ENCODE results near the gene TXN2. TPM values are rescaled to one million over a fixed set of nuclear protein-coding genes. Genes with fewer than 3 reads are reported as not detected.
"Not testable (repeated sequence)": the region's sequence is repeated elsewhere in the genome, so short reads cannot be mapped to it uniquely, and the experiment has no call there.

The TXN2 gene
- total and polyA plus RNA-seq, 2 donors (not counting 1 experiment from before 2014, with no cell fraction given) = 25.3 to 118 TPM

DNA sequence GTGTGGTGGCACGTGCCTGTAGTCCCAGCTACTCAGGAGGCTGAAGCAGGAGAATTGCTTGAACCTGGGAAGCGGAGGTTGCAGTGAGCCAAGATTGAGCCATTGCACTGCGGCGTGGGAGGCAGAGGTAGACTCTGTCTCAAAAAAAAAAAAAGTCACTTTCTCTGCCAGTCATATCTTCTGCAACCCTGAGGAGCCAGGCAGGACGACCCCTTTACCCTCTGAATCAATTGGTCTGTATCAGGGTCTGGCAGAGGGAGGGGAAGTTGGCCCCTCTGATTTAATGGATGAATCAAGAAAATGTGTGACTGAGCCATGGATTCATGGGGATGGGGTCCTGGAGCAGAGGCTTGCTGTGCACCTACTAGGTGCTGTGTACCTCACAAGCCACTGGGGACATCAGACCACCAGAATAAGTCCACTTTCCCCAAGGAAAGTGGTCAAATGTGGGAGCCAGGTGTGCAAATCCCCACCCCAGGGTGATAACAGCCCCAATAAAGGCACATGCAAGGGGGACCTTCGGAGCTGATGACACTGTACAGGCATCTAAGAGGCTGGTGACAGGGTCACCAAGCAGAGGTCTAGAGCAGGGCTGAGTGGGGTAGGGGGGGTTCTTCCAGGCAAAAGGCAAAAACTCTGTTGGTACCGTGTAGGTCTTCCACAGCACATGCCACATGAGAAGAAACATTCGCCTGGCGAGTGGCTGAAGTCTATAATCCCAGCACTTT lies 29.0 kb downstream of the TXN2 start:
- H3K9ac ChIP-seq (ENCODE audit: insufficient read depth, low read length) = no peak overlapping the region
- no peaks in the 10 kb centered on the region for H3K9me3 ChIP-seq (ENCODE audit: control insufficient read depth, insufficient read depth, low read depth, low read length)
- no peak for DNase-seq (ENCODE audit: low read depth in 2 of 2)
- no peak overlapping the region for H3K27ac ChIP-seq (ENCODE audit: insufficient read depth, low read length)
- H3K79me2 ChIP-seq (ENCODE audit: control insufficient read depth, insufficient read depth, low read length) = no peaks in the 10 kb centered on the region
- no peak overlapping the region for H3K4me3 ChIP-seq (replicated peaks in 1 of 4; ENCODE audit: control extremely low read depth in 1 of 4, insufficient read depth in 1 of 4, low read depth in 3 of 4, low read length in 4 of 4)
- no peak overlapping the region for H3K4me2 ChIP-seq (ENCODE audit: extremely low read depth, insufficient read depth, low read length)
- peaks cover 7% of the 10 kb centered on the region for H3K4me1 ChIP-seq (ENCODE audit: control insufficient read depth, extremely low read depth, insufficient read depth, low read length)
- TF ChIP-seq EZH2 (IDR thresholded peaks at IDR 0.05; ENCODE audit: low read length, missing control alignments) = no peak
- TF ChIP-seq, protein P1, sequence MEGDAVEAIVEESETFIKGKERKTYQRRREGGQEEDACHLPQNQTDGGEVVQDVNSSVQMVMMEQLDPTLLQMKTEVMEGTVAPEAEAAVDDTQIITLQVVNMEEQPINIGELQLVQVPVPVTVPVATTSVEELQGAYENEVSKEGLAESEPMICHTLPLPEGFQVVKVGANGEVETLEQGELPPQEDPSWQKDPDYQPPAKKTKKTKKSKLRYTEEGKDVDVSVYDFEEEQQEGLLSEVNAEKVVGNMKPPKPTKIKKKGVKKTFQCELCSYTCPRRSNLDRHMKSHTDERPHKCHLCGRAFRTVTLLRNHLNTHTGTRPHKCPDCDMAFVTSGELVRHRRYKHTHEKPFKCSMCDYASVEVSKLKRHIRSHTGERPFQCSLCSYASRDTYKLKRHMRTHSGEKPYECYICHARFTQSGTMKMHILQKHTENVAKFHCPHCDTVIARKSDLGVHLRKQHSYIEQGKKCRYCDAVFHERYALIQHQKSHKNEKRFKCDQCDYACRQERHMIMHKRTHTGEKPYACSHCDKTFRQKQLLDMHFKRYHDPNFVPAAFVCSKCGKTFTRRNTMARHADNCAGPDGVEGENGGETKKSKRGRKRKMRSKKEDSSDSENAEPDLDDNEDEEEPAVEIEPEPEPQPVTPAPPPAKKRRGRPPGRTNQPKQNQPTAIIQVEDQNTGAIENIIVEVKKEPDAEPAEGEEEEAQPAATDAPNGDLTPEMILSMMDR (conservative IDR thresholded peaks at IDR 0.05 in 1 of 2, IDR thresholded peaks at IDR 0.05 in 1 of 2; ENCODE audit: low read depth in 1 of 2, low read length in 2 of 2) = no peak
- H4K20me1 ChIP-seq (ENCODE audit: control insufficient read depth, extremely low read depth, insufficient read depth, low read length) = no peaks in the 10 kb centered on the region
- H3K27me3 ChIP-seq (ENCODE audit: control insufficient read depth, insufficient read depth, low read length) = no peaks in the 10 kb centered on the region
- H3K36me3 ChIP-seq (ENCODE audit: control insufficient read depth, insufficient read depth, low read length) = no peaks in the 10 kb centered on the region
- no peak overlapping the region for H2AFZ ChIP-seq (ENCODE audit: low read length)

DNA sequence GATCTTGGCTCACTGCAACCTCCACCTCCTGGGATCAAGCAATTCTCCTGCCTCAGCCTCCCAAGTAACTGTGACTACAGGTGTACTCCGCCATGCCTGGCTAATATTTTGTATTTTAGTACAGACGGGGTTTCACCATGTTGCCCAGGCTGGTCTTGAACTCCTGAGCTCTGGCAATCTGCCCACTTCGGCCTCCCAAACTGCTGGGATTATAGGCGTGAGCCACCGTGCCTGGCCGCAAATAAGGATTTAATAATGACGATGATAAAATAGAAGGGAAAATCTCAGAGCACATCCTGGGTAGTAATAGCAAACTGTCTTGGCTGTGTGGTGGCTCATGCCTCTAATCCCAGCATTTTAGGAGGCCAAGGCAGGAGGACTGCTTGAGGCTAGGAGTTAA lies 30.5 kb downstream of the TXN2 start:
- not testable (repeated sequence) for DNase-seq (ENCODE audit: low read depth in 2 of 2); H3K9ac ChIP-seq (ENCODE audit: insufficient read depth, low read length); H3K27ac ChIP-seq (ENCODE audit: insufficient read depth, low read length); H3K4me2 ChIP-seq (ENCODE audit: extremely low read depth, insufficient read depth, low read length); H3K27me3 ChIP-seq (ENCODE audit: control insufficient read depth, insufficient read depth, low read length); H2AFZ ChIP-seq (ENCODE audit: low read length); H3K79me2 ChIP-seq (ENCODE audit: control insufficient read depth, insufficient read depth, low read length); H4K20me1 ChIP-seq (ENCODE audit: control insufficient read depth, extremely low read depth, insufficient read depth, low read length); H3K4me3 ChIP-seq (replicated peaks in 1 of 4; ENCODE audit: control extremely low read depth in 1 of 4, insufficient read depth in 1 of 4, low read depth in 3 of 4, low read length in 4 of 4); H3K36me3 ChIP-seq (ENCODE audit: control insufficient read depth, insufficient read depth, low read length); H3K4me1 ChIP-seq (ENCODE audit: control insufficient read depth, extremely low read depth, insufficient read depth, low read length); H3K9me3 ChIP-seq (ENCODE audit: control insufficient read depth, insufficient read depth, low read depth, low read length)

DNA sequence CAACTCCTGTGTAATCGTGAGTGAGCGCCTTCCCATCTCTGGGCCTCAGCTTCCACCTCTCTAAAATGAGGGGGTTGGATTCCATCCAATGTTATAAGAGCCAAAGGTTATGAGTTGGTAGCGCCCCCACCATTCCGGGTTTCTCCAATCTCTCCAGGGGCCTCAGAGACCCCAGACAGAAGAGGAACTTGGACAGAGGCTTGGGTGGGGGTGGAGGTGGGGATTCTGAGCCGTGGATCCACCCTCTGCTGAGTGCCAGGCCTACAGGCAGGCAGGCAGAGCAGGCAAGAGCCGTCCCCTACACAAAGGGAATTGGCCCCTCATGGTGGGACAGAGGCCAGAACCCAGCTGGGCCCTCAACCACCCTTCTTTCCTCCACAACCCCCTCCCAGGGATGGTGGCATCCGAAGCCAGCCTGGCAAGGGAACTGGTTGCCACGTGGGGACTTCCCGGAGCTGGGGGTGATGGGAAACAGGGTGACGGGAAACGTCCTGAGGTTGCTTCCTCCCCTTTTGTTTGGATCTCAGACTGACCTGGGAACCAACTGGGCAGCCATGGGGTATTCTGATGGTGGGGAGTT lies 31.8 kb downstream of the TXN2 start:
- no peak for DNase-seq (ENCODE audit: low read depth in 2 of 2)
- Histone ChIP-seq H2AFZ (ENCODE audit: low read length) (no peak overlapping the region), H3K27ac (ENCODE audit: insufficient read depth, low read length) (no peak overlapping the region), H3K79me2 (ENCODE audit: control insufficient read depth, insufficient read depth, low read length) (no peaks in the 10 kb centered on the region), H3K9ac (ENCODE audit: insufficient read depth, low read length) (no peak overlapping the region), H3K4me1 (ENCODE audit: control insufficient read depth, extremely low read depth, insufficient read depth, low read length) (peaks cover 3% of the 10 kb centered on the region), H3K4me2 (ENCODE audit: extremely low read depth, insufficient read depth, low read length) (no peak overlapping the region), H3K27me3 (ENCODE audit: control insufficient read depth, insufficient read depth, low read length) (no peaks in the 10 kb centered on the region), H3K9me3 (ENCODE audit: control insufficient read depth, insufficient read depth, low read depth, low read length) (no peaks in the 10 kb centered on the region), H3K4me3 (replicated peaks in 1 of 4; ENCODE audit: control extremely low read depth in 1 of 4, insufficient read depth in 1 of 4, low read depth in 3 of 4, low read length in 4 of 4) (no peak overlapping the region), H3K36me3 (ENCODE audit: control insufficient read depth, insufficient read depth, low read length) (no peaks in the 10 kb centered on the region), H4K20me1 (ENCODE audit: control insufficient read depth, extremely low read depth, insufficient read depth, low read length) (no peaks in the 10 kb centered on the region)
- TF ChIP-seq, protein P1 (conservative IDR thresholded peaks at IDR 0.05 in 1 of 2, IDR thresholded peaks at IDR 0.05 in 1 of 2; ENCODE audit: low read depth in 1 of 2, low read length in 2 of 2) = no peak
- TF ChIP-seq EZH2 (IDR thresholded peaks at IDR 0.05; ENCODE audit: low read length, missing control alignments) = no peak

All from fibroblast of lung (primary cell).